Body of pancreas (tissue), 4 donors: Measurements from ENCODE around the gene SEL1L.

ENCODE experiments used
- CTCF ChIP-seq, 7 experiments: fragments of 450-650 bp in 4 of 7; fragments of 200-600 bp in 3 of 7; sonication (generic) in 3 of 7; IDR thresholded peaks; one replicate each; pipeline ENCODE4 v1.5.1; 2016 to 2019; ENCODE audit warnings: antibody characterized with exemption in 7 of 7
- POLR2A ChIP-seq, 3 donors: fragments of 450-650 bp; IDR thresholded peaks; one replicate each; pipeline ENCODE4 v1.6.1; 2016; ENCODE audit warnings: antibody characterized with exemption in 3 of 3, mild to moderate bottlenecking in 2 of 3

GRCh38 chr14:81432219-81432661 lies 101.4 kb downstream of the SEL1L start:
- TF ChIP-seq CTCF (IDR thresholded peaks at IDR 0.05) (no peak), POLR2A (IDR thresholded peaks at IDR 0.05) (no peak)
